HL-60 (cell line): ENCODE results near the gene RTEL1.
"Not testable (repeated sequence)": the region's sequence is repeated elsewhere in the genome, so short reads cannot be mapped to it uniquely, and the experiment has no call there.

Experiments
- DNase-seq, 2 experiments: peaks; one replicate each; pipeline ENCODE4 v3.0.0-alpha.2; 2010 to 2020; ENCODE audit warnings: low read depth in 1 of 2, low spot score in 1 of 2
- H3K27ac ChIP-seq: fragments of 250-450 bp; sonication (Bioruptor Pico); replicated peaks from 2 replicates; pipeline ENCODE4 v1.5.1; 2020; ENCODE audit warnings: mild to moderate bottlenecking, moderate library complexity
- H3K27me3 ChIP-seq: fragments of 250-450 bp; sonication (Bioruptor Pico); 2 replicates; pipeline ENCODE4 v1.5.1; 2021; ENCODE audit warnings: mild to moderate bottlenecking, moderate library complexity; ENCODE audit not compliant: insufficient read depth, poor library complexity, severe bottlenecking
- H3K4me3 ChIP-seq: replicated peaks from 2 replicates; pipeline ENCODE4 v1.5.1; 2011; ENCODE audit warnings: mild to moderate bottlenecking, control low read depth, low read length; ENCODE audit not compliant: insufficient read depth
- CTCF ChIP-seq: IDR thresholded peaks from one replicate; pipeline ENCODE4 v1.5.1; 2011; ENCODE audit warnings: low read length, control low read depth, inconsistent platforms; ENCODE audit not compliant: insufficient read depth
- GABPA ChIP-seq: IDR thresholded peaks from 2 replicates; pipeline ENCODE4 v1.6.1; 2012; ENCODE audit warnings: low read depth
- POLR2AphosphoS5 ChIP-seq: IDR thresholded peaks from 2 replicates; pipeline ENCODE4 v1.6.1; 2012; ENCODE audit warnings: low read depth
- SPI1 ChIP-seq: IDR thresholded peaks from 2 replicates; pipeline ENCODE4 v1.6.1; 2012; ENCODE audit warnings: low read depth, mild to moderate bottlenecking, borderline replicate concordance
- TF ChIP-seq, protein P1 (sequence below): IDR thresholded peaks from 2 replicates; pipeline ENCODE4 v1.6.1; 2012; ENCODE audit warnings: low read depth; ENCODE audit not compliant: insufficient replicate concordance

The RTEL1 gene

GRCh38 chr20:63628246-63628975, 29.7 kb upstream of the RTEL1 start:
- peak overlapping the region; percentile 78 for H3K4me3 ChIP-seq
- H3K27ac ChIP-seq, result peak overlapping the region; percentile 97

GRCh38 chr20:63630956-63631355, 27.2 kb upstream of the RTEL1 start:
- not testable (repeated sequence) for H3K4me3 ChIP-seq, H3K27me3 ChIP-seq, DNase-seq, H3K27ac ChIP-seq

More at GRCh38 chr20:63628246-63628975, 29.7 kb upstream of the RTEL1 start:
- H3K27me3 ChIP-seq, result no peaks in the 10 kb centered on the region
- DNase-seq, result peak; percentile 72 to 92
- TF ChIP-seq, protein P1, sequence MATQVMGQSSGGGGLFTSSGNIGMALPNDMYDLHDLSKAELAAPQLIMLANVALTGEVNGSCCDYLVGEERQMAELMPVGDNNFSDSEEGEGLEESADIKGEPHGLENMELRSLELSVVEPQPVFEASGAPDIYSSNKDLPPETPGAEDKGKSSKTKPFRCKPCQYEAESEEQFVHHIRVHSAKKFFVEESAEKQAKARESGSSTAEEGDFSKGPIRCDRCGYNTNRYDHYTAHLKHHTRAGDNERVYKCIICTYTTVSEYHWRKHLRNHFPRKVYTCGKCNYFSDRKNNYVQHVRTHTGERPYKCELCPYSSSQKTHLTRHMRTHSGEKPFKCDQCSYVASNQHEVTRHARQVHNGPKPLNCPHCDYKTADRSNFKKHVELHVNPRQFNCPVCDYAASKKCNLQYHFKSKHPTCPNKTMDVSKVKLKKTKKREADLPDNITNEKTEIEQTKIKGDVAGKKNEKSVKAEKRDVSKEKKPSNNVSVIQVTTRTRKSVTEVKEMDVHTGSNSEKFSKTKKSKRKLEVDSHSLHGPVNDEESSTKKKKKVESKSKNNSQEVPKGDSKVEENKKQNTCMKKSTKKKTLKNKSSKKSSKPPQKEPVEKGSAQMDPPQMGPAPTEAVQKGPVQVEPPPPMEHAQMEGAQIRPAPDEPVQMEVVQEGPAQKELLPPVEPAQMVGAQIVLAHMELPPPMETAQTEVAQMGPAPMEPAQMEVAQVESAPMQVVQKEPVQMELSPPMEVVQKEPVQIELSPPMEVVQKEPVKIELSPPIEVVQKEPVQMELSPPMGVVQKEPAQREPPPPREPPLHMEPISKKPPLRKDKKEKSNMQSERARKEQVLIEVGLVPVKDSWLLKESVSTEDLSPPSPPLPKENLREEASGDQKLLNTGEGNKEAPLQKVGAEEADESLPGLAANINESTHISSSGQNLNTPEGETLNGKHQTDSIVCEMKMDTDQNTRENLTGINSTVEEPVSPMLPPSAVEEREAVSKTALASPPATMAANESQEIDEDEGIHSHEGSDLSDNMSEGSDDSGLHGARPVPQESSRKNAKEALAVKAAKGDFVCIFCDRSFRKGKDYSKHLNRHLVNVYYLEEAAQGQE, result peak; percentile 78
- TF ChIP-seq POLR2AphosphoS5 (peak; percentile 83), SPI1 (peak; percentile 42; the same call in 1 of the 2 replicates), GABPA (peak; percentile 91), CTCF (no peak)

DNA sequence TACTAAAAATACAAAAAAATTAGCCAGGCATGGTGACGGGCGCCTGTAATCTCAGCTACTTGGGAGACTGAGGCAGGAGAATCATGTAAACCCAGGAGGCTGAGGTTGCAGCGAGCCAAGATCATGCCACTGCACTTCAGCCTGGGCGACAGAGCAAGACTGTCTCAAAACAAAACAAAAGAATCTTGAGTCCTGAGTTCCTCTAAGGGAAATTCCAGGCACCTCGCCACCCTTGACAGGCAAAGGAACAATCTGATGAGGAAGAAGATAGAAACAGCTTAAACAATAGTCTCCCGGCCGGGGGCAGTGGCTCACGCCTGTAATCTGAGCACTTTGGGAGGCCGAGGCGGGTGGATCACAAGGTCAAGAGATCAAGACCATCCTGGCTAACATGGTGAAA, 26.7 kb upstream of the RTEL1 start:
- H3K27me3 ChIP-seq, DNase-seq, H3K27ac ChIP-seq, H3K4me3 ChIP-seq: not testable (repeated sequence)

DNA sequence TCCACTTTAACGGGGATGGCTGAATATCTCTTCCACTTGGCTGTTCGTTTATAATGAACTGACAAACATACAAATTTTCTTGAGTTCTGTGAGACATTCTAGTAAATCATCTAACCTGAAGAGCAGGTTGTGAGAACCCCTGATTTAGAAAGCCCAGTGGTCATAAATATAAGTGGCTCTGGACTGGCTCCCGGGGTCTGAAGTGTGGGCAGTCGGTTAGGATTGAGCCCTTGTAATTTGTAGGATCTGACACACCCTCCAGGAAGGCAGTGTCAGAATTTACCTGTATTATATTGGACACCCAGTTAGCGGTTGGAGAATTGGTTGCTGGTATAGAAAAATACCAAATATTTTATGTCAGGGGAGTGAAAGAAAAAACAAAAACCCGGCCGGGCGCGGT, 24.4 kb upstream of the RTEL1 start:
- no peak overlapping the region for H3K4me3 ChIP-seq
- no peaks in the 10 kb centered on the region for H3K27me3 ChIP-seq
- TF ChIP-seq SPI1, result no peak
- no peak for TF ChIP-seq CTCF
- TF ChIP-seq POLR2AphosphoS5, result no peak
- TF ChIP-seq, protein P1, result no peak
- no peak for TF ChIP-seq GABPA
- DNase-seq, result no peak
- peak overlapping the region; percentile 97 for H3K27ac ChIP-seq
